GM23248 (cell line): ENCODE results near the gene PKN2.

Source experiments
- EZH2 ChIP-seq: fragments of 200-600 bp; sonication (generic); IDR thresholded peaks from 2 replicates; pipeline ENCODE4 v1.6.1; 2018; ENCODE audit warnings: antibody characterized with exemption, mild to moderate bottlenecking; ENCODE audit not compliant: insufficient read depth, poor library complexity, severe bottlenecking
- EZH2phosphoT487 ChIP-seq: fragments of 200-600 bp; sonication (generic); IDR thresholded peaks from 2 replicates; pipeline ENCODE4 v1.6.1; 2018; ENCODE audit warnings: antibody characterized with exemption, moderate library complexity, mild to moderate bottlenecking, low read depth; ENCODE audit not compliant: insufficient read depth

GRCh38 chr1:88735909-88736308, 51.8 kb downstream of the PKN2 start:
- TF ChIP-seq EZH2phosphoT487, result no peak
- TF ChIP-seq EZH2, result no peak
